OCI-LY1 (cell line): ENCODE measurements around the gene CRX.

ENCODE experiments used
- EZH2 ChIP-seq: fragments of 200-600 bp; sonication (generic), shearing (Covaris generic); IDR thresholded peaks from 2 replicates; pipeline ENCODE4 v1.8.0; 2017; ENCODE audit warnings: borderline replicate concordance, mixed run types, mild to moderate bottlenecking, antibody characterized with exemption, low read length, moderate library complexity, mixed read lengths
- TF ChIP-seq, protein P1 (sequence below): fragments of 200-600 bp; sonication (generic), shearing (Covaris generic); IDR thresholded peaks from 2 replicates; pipeline ENCODE4 v1.5.1; 2017; ENCODE audit warnings: mild to moderate bottlenecking, antibody characterized with exemption, low read length, moderate library complexity, mixed read lengths

DNA sequence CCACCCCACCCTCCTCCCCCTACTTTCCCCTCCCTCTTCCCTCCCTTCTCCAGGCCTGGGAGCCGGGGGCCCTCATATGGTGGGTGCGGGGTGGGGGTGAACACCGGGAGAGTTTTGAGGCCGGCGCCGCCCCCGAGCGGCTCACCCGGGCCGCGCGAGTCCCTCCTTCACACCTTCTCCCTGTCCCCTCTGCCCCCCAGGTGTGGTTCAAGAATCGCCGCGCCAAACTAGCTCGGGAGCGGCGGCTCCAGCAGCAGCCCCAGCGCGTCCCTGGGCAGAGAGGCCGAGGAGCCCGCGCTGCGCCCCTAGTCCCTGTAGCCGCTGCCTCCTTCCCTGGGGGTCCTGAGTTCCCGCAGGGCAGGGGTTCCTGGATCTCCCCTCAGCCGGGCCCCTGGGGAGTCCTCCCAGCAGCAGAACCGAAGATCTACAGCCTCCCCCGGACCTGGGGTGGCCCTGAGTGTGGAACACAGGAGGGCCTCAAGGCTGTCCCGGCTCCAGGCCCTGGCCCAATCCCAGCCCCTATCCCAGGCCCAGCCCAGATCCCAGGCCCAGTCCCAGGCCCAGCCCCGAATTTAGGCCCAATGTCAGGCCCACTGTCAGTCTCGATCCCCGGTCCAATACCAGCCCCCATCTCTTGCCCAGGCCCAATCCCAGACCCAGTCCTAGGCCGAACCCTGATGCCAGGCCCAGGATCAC is 39.0 kb downstream of the CRX start:
- TF ChIP-seq, protein P1, sequence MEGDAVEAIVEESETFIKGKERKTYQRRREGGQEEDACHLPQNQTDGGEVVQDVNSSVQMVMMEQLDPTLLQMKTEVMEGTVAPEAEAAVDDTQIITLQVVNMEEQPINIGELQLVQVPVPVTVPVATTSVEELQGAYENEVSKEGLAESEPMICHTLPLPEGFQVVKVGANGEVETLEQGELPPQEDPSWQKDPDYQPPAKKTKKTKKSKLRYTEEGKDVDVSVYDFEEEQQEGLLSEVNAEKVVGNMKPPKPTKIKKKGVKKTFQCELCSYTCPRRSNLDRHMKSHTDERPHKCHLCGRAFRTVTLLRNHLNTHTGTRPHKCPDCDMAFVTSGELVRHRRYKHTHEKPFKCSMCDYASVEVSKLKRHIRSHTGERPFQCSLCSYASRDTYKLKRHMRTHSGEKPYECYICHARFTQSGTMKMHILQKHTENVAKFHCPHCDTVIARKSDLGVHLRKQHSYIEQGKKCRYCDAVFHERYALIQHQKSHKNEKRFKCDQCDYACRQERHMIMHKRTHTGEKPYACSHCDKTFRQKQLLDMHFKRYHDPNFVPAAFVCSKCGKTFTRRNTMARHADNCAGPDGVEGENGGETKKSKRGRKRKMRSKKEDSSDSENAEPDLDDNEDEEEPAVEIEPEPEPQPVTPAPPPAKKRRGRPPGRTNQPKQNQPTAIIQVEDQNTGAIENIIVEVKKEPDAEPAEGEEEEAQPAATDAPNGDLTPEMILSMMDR = no peak
- no peak for TF ChIP-seq EZH2
